ENCODE data around the gene SGMS1. TPM values are rescaled to one million over a fixed set of nuclear protein-coding genes. Genes with fewer than 3 reads are reported as not detected.

The SGMS1 gene
- total RNA-seq, 1 experiment from 2014 or later: 20.4 TPM

DNA sequence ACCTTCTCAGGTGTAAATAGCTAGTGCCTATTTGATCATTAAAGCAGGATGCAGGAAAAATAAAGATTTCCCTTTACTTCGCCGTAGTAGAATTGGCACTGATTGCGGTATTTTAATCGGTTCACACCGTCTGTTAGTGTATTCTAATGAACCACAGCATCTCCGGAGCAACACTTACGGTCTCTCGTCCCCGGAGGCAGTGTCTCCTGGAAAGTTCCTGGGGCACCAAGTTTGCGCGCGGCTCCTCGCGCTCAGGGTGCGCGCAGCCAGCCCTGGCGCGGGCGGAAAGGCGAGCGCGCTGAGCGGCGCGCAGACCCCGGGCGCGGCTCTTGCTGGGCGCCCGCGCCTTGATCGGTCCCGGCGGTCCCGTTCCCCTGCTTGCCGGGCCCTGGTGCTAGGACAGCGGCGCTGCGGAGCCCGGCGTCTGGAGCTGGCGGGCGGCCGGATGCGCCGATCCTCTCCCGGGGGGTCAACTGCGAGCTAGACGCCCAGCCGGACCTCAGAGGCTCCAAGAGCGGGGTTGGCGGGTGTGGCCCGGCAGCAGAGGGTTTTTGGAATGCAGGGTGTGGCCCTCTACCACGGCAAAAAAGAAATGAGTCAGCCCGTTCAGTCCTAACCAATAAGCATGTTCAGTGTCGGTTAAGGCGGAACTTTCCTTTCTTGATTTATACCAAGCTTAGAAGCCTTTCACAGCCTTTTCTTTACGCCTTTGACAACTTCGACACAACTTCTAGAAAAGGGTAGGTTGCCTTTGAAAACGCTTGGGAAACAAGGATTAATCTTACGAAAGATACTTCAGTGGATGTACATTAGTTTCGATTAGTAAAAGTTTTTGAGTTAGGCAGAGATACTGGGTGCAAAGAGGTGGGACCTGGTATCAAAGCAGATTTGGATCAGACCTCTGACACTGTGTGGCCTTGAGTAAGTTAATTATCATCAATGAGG, 205.6 kb downstream of the SGMS1 start:
- Histone ChIP-seq H3K56ac (ENCODE audit: insufficient read length, low read depth, low read length) (no peak overlapping the region), H3K4me2 (ENCODE audit: insufficient read depth, insufficient read length, low read length) (peak overlapping the region; percentile 95), H4K91ac (ENCODE audit: insufficient read length, low read depth, low read length) (no peak overlapping the region), H3K9me3 (ENCODE audit: control insufficient read depth, low read depth, low read length) (no peaks in the 10 kb centered on the region), H3K9ac (ENCODE audit: extremely low read depth, insufficient read length, low read length) (peak overlapping the region; percentile 45), H2BK120ac (ENCODE audit: low read depth, low read length, poor library complexity, severe bottlenecking) (no peak overlapping the region), H2BK20ac (ENCODE audit: low read depth, low read length, poor library complexity, severe bottlenecking) (no peak overlapping the region), H2BK5ac (ENCODE audit: insufficient read length, low read length) (no peak overlapping the region), H4K5ac (ENCODE audit: insufficient read length, low read depth, low read length) (no peak overlapping the region), H3K27me3 (ENCODE audit: insufficient read depth, low read length) (no peaks in the 10 kb centered on the region; the same call in 1 of the 2 replicates), H4K8ac (replicated peaks; ENCODE audit: insufficient read length, low read depth, low read length) (no peak overlapping the region), H2BK15ac (ENCODE audit: low read depth, low read length) (no peak overlapping the region), H3K14ac (ENCODE audit: insufficient read depth, low read length) (peak overlapping the region; percentile 24), H3T11ph (ENCODE audit: low read length) (no peak overlapping the region), H3K79me1 (ENCODE audit: insufficient read depth, low read depth, low read length, poor library complexity, severe bottlenecking) (no peaks in the 10 kb centered on the region), H2BK12ac (ENCODE audit: insufficient read length, low read depth, low read length) (no peak overlapping the region), H3K4ac (ENCODE audit: low read depth, low read length) (no peak overlapping the region), H3K23ac (ENCODE audit: insufficient read length, low read depth, low read length) (no peak overlapping the region), H4K20me1 (ENCODE audit: control insufficient read depth, insufficient read depth, insufficient read length) (no peaks in the 10 kb centered on the region), H2AK5ac (ENCODE audit: insufficient read length, low read length) (no peak overlapping the region), H3K23me2 (ENCODE audit: insufficient read length, low read depth, low read length, poor library complexity, severe bottlenecking) (peaks cover 11% of the 10 kb centered on the region), H3K18ac (ENCODE audit: insufficient read length, low read depth, low read length) (no peak overlapping the region), H3K27ac (ENCODE audit: insufficient read length, low read depth, low read length) (no peak overlapping the region), H3K4me1 (ENCODE audit: insufficient read depth, low read length) (peaks cover 5% of the 10 kb centered on the region; the same call in 1 of the 2 replicates), H2AFZ (ENCODE audit: low read length) (peak overlapping the region; percentile 3), H3K79me2 (ENCODE audit: insufficient read depth, low read length) (no peaks in the 10 kb centered on the region; the same call in 1 of the 2 replicates)
- Mint-ChIP-seq H3K27me3 (ENCODE audit: low read depth) (peaks cover 3% of the 10 kb centered on the region; the same call in 1 of the 2 replicates), H3K27ac (no peak overlapping the region; a peak in 3 of 7 replicates), H3K4me1 (peaks cover 25 to 38% of the 10 kb centered on the region in 2 experiments), H3K4me3 (peak overlapping the region; percentile 67 to 82), H3K9me3 (no peaks in the 10 kb centered on the region), H3K36me3 (ENCODE audit: insufficient read depth in 1 of 3, low read depth in 3 of 3) (no peaks in the 10 kb centered on the region)
- peak; percentile 71 for DNase-seq
- TF ChIP-seq, protein P1, sequence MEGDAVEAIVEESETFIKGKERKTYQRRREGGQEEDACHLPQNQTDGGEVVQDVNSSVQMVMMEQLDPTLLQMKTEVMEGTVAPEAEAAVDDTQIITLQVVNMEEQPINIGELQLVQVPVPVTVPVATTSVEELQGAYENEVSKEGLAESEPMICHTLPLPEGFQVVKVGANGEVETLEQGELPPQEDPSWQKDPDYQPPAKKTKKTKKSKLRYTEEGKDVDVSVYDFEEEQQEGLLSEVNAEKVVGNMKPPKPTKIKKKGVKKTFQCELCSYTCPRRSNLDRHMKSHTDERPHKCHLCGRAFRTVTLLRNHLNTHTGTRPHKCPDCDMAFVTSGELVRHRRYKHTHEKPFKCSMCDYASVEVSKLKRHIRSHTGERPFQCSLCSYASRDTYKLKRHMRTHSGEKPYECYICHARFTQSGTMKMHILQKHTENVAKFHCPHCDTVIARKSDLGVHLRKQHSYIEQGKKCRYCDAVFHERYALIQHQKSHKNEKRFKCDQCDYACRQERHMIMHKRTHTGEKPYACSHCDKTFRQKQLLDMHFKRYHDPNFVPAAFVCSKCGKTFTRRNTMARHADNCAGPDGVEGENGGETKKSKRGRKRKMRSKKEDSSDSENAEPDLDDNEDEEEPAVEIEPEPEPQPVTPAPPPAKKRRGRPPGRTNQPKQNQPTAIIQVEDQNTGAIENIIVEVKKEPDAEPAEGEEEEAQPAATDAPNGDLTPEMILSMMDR (conservative IDR thresholded peaks at IDR 0.05): peak; percentile 16; the same call in 1 of the 3 replicates
- no CpG with 5 or more reads among the region's 62 CpGs for WGBS (ENCODE audit: extremely low coverage, insufficient read length, low lambda C conversion rate)
